ENCODE data around the gene MAP7D1.
"Not testable (repeated sequence)": the region's sequence is repeated elsewhere in the genome, so short reads cannot be mapped to it uniquely, and the experiment has no call there.

Gene MAP7D1

GRCh38 chr1:36217670-36218069 lies 61.7 kb downstream of the MAP7D1 start:
- no peaks in the 10 kb centered on the region for H3K27me3 ChIP-seq (ENCODE audit: control insufficient read depth, insufficient read depth, low read length)
- H3K27ac ChIP-seq = no peak overlapping the region
- no peaks in the 10 kb centered on the region for H3K4me1 ChIP-seq
- no peaks in the 10 kb centered on the region for H3K9me3 ChIP-seq (ENCODE audit: control insufficient read depth, low read length)
- H3K4me2 ChIP-seq (ENCODE audit: low read length) = no peak overlapping the region
- no peak for TF ChIP-seq CTCF (IDR thresholded peaks at IDR 0.05)
- H2AFZ ChIP-seq = no peak overlapping the region
- no peaks in the 10 kb centered on the region for H3K36me3 ChIP-seq (ENCODE audit: control insufficient read depth, insufficient read depth, low read length)
- no peaks in the 10 kb centered on the region for H3K79me2 ChIP-seq
- no peak overlapping the region for H3K9ac ChIP-seq
- no peak overlapping the region for H3K4me3 ChIP-seq (ENCODE audit: low read depth, low read length)

- H3K4me2 ChIP-seq (ENCODE audit: low read length); H3K36me3 ChIP-seq (ENCODE audit: control insufficient read depth, insufficient read depth, low read length); H3K9me3 ChIP-seq (ENCODE audit: control insufficient read depth, low read length); H2AFZ ChIP-seq; H3K4me1 ChIP-seq; H3K27ac ChIP-seq; H3K9ac ChIP-seq; H3K27me3 ChIP-seq (ENCODE audit: control insufficient read depth, insufficient read depth, low read length); H3K4me3 ChIP-seq (ENCODE audit: low read depth, low read length): not testable (repeated sequence)
- peaks cover 11% of the 10 kb centered on the region for H3K79me2 ChIP-seq
Measured at GRCh38 chr1:36221901-36222300, 65.9 kb downstream of the MAP7D1 start.

- H3K4me1 ChIP-seq = peaks cover 3% of the 10 kb centered on the region
- peak overlapping the region; percentile 95 for H2AFZ ChIP-seq
- H3K4me3 ChIP-seq (ENCODE audit: low read depth, low read length) = peak overlapping the region; percentile 93
- no peaks in the 10 kb centered on the region for H3K9me3 ChIP-seq (ENCODE audit: control insufficient read depth, low read length)
- peak overlapping the region; percentile 98 for H3K27ac ChIP-seq
- no peaks in the 10 kb centered on the region for H3K27me3 ChIP-seq (ENCODE audit: control insufficient read depth, insufficient read depth, low read length)
- H3K36me3 ChIP-seq (ENCODE audit: control insufficient read depth, insufficient read depth, low read length) = no peaks in the 10 kb centered on the region
- no peak for TF ChIP-seq CTCF (IDR thresholded peaks at IDR 0.05)
- H3K4me2 ChIP-seq (ENCODE audit: low read length) = peak overlapping the region; percentile 90
- peaks cover 16% of the 10 kb centered on the region for H3K79me2 ChIP-seq
- no peak overlapping the region for H3K9ac ChIP-seq
Measured at GRCh38 chr1:36222481-36223380, 66.8 kb downstream of the MAP7D1 start.

- Histone ChIP-seq H3K36me3 (ENCODE audit: control insufficient read depth, insufficient read depth, low read length) (no peaks in the 10 kb centered on the region), H3K9me3 (ENCODE audit: control insufficient read depth, low read length) (no peaks in the 10 kb centered on the region), H3K27ac (peak overlapping the region; percentile 98), H3K79me2 (peaks cover 22% of the 10 kb centered on the region), H3K4me1 (peaks cover 3% of the 10 kb centered on the region), H2AFZ (peak overlapping the region; percentile 95), H3K27me3 (ENCODE audit: control insufficient read depth, insufficient read depth, low read length) (no peaks in the 10 kb centered on the region), H3K9ac (peak overlapping the region; percentile 67), H3K4me3 (ENCODE audit: low read depth, low read length) (peak overlapping the region; percentile 93), H3K4me2 (ENCODE audit: low read length) (peak overlapping the region; percentile 90)
- no peak for TF ChIP-seq CTCF (IDR thresholded peaks at IDR 0.05)
Measured at GRCh38 chr1:36223381-36223995, 67.5 kb downstream of the MAP7D1 start.

- Histone ChIP-seq H3K4me1 (peaks cover 3% of the 10 kb centered on the region), H3K4me3 (ENCODE audit: low read depth, low read length) (peak within 1 kb of the TSS; percentile 93), H3K9ac (peak within 1 kb of the TSS; percentile 67), H3K36me3 (ENCODE audit: control insufficient read depth, insufficient read depth, low read length) (no peaks in the 10 kb centered on the region), H3K4me2 (ENCODE audit: low read length) (peak within 1 kb of the TSS; percentile 90), H3K9me3 (ENCODE audit: control insufficient read depth, low read length) (no peaks in the 10 kb centered on the region), H3K27me3 (ENCODE audit: control insufficient read depth, insufficient read depth, low read length) (no peaks in the 10 kb centered on the region), H2AFZ (peak within 1 kb of the TSS; percentile 95), H3K27ac (peak within 1 kb of the TSS; percentile 98), H3K79me2 (peaks cover 25% of the 10 kb centered on the region)
- TF ChIP-seq CTCF (IDR thresholded peaks at IDR 0.05) = no peak
Measured at GRCh38 chr1:36223996-36224536, 68.1 kb downstream of the MAP7D1 start, which contains the start of gene THRAP3. TSS of gene THRAP3 (plus strand) at chr1:36224443. CDS start at chr1:36282564, 58,121 bp downstream.

All from parathyroid adenoma (tissue), 2 donors.